Progenitor cell of endocrine pancreas (in vitro differentiated cells): ENCODE data around the gene MILR1. TPM values are rescaled to one million over a fixed set of nuclear protein-coding genes. Genes with fewer than 3 reads are reported as not detected.

ENCODE experiments used
- DNase-seq: peaks from one replicate; pipeline ENCODE4 v3.0.0; 2021; ENCODE audit warnings: low spot score; ENCODE audit not compliant: unreplicated experiment
- H3K27ac Mint-ChIP-seq: 2 replicates; pipeline ENCODE4 v1.8.0; 2021; ENCODE audit warnings: mild to moderate bottlenecking, moderate library complexity, mixed read lengths
- H3K27me3 Mint-ChIP-seq: 2 replicates; pipeline ENCODE4 v1.8.0; 2021; ENCODE audit warnings: mixed read lengths
- H3K36me3 Mint-ChIP-seq: 2 replicates; pipeline ENCODE4 v1.8.0; 2022; ENCODE audit warnings: mixed read lengths; ENCODE audit not compliant: insufficient read depth
- H3K4me1 Mint-ChIP-seq: 2 replicates; pipeline ENCODE4 v1.8.0; 2021; ENCODE audit warnings: low read depth, mixed read lengths
- H3K4me3 Mint-ChIP-seq: 2 replicates; pipeline ENCODE4 v1.8.0; 2021; ENCODE audit warnings: low read depth, mild to moderate bottlenecking, moderate library complexity, mixed read lengths
- H3K9me3 Mint-ChIP-seq: 2 replicates; pipeline ENCODE4 v1.8.0; 2021; ENCODE audit warnings: low read depth, mixed read lengths
- CTCF ChIP-seq: fragments of 200-600 bp; sonication (generic); IDR thresholded peaks from one replicate; pipeline ENCODE4 v1.5.0; 2021; ENCODE audit warnings: antibody characterized with exemption, mild to moderate bottlenecking; ENCODE audit not compliant: unreplicated experiment
- total RNA-seq: library from RNA; stranded (reverse); gene quantifications from 2 replicates; pipeline ENCODE4 v1.2.1, GENCODE V29; 2021

MILR1 gene
- total RNA-seq, 1 donor from 2014 or later, result not detected

GRCh38 chr17:64443086-64443760 lies 5.7 kb upstream of the MILR1 start:
- H3K27me3 Mint-ChIP-seq, result no peaks in the 10 kb centered on the region
- H3K4me1 Mint-ChIP-seq, result no peaks in the 10 kb centered on the region
- H3K9me3 Mint-ChIP-seq, result peaks cover 7% of the 10 kb centered on the region
- H3K36me3 Mint-ChIP-seq, result peaks cover 3% of the 10 kb centered on the region
- TF ChIP-seq CTCF, result no peak
- no peak for DNase-seq
- no peak overlapping the region for H3K4me3 Mint-ChIP-seq
- H3K27ac Mint-ChIP-seq, result no peak overlapping the region

- Mint-ChIP-seq H3K27me3 (no peaks in the 10 kb centered on the region), H3K9me3 (no peaks in the 10 kb centered on the region), H3K27ac (no peak overlapping the region), H3K36me3 (no peaks in the 10 kb centered on the region), H3K4me1 (no peaks in the 10 kb centered on the region), H3K4me3 (no peak overlapping the region)
- TF ChIP-seq CTCF, result no peak
- DNase-seq, result no peak
Observed at GRCh38 chr17:64447526-64447925, 1.4 kb upstream of the MILR1 start.

- Mint-ChIP-seq H3K36me3 (no peaks in the 10 kb centered on the region), H3K27ac (no peak overlapping the region), H3K4me3 (no peak overlapping the region), H3K9me3 (no peaks in the 10 kb centered on the region), H3K27me3 (no peaks in the 10 kb centered on the region), H3K4me1 (no peaks in the 10 kb centered on the region)
- DNase-seq, result no peak
- TF ChIP-seq CTCF, result no peak
Observed at GRCh38 chr17:64449545-64449944, 630 bp downstream of the MILR1 start.

- Mint-ChIP-seq H3K27ac (no peak overlapping the region), H3K4me3 (no peak overlapping the region), H3K9me3 (no peaks in the 10 kb centered on the region), H3K27me3 (no peaks in the 10 kb centered on the region), H3K4me1 (no peaks in the 10 kb centered on the region), H3K36me3 (no peaks in the 10 kb centered on the region)
- DNase-seq, result no peak
- no peak for TF ChIP-seq CTCF
Observed at GRCh38 chr17:64455993-64456885, 7.3 kb downstream of the MILR1 start.

GRCh38 chr17:64457156-64457555 lies 8.2 kb downstream of the MILR1 start:
- H3K27me3 Mint-ChIP-seq, result no peaks in the 10 kb centered on the region
- no peaks in the 10 kb centered on the region for H3K4me1 Mint-ChIP-seq
- DNase-seq, result no peak
- no peak for TF ChIP-seq CTCF
- H3K4me3 Mint-ChIP-seq, result no peak overlapping the region
- no peak overlapping the region for H3K27ac Mint-ChIP-seq
- H3K9me3 Mint-ChIP-seq, result no peaks in the 10 kb centered on the region
- no peaks in the 10 kb centered on the region for H3K36me3 Mint-ChIP-seq
